Panc1 (cell line): ENCODE data around the gene TAF1A. TPM values are rescaled to one million over a fixed set of nuclear protein-coding genes. Genes with fewer than 3 reads are reported as not detected.

Source experiments
- ATAC-seq: fragments of 200-7000 bp; cut with Tn5 transposase; 2 replicates; pipeline ENCODE4 v1.9.1; 2020; ENCODE audit warnings: mild to moderate bottlenecking, moderate library complexity
- BruUV-seq: library from RNA; stranded (reverse); fragments of 400-500 nt; replicated peaks from 2 replicates; lab custom pipeline; 2021; lab: Mats Ljungman, UMichigan
- CTCF ChIA-PET: fragments of 300-600 bp; sonication (Branson Sonifier 250); formaldehyde crosslinking; loops from one replicate; lab custom pipeline; 2022; ENCODE audit warnings: antibody characterized with exemption; lab: Charles Lee
- POLR2A ChIA-PET: fragments of 300-600 bp; sonication (Branson Sonifier 250); formaldehyde crosslinking; loops from one replicate; lab custom pipeline; 2022; ENCODE audit warnings: antibody characterized with exemption; lab: Charles Lee
- DNase-seq: peaks from one replicate; pipeline ENCODE4 v3.0.0-alpha.2; 2010; ENCODE audit warnings: low read depth, low spot score
- H3K27ac ChIP-seq: 2 replicates; pipeline ENCODE4 v1.5.1; 2011; ENCODE audit warnings: mild to moderate bottlenecking, low read length, inconsistent platforms
- H3K27me3 ChIP-seq: fragments of 200-500 bp; sonication (Bioruptor generic); 2 replicates; pipeline ENCODE4 v1.6.0; 2014; ENCODE audit warnings: low read length, inconsistent platforms; ENCODE audit not compliant: control insufficient read depth, insufficient read depth
- H3K36me3 ChIP-seq: fragments of 200-500 bp; sonication (Bioruptor generic); 2 replicates; pipeline ENCODE4 v1.5.1; 2014; ENCODE audit warnings: inconsistent platforms, mild to moderate bottlenecking, low read length, moderate library complexity; ENCODE audit not compliant: control insufficient read depth, insufficient read depth
- H3K4me1 ChIP-seq: 2 replicates; pipeline ENCODE4 v1.5.1; 2011; ENCODE audit warnings: inconsistent platforms, mild to moderate bottlenecking, low read length, moderate library complexity; ENCODE audit not compliant: control insufficient read depth, insufficient read depth
- H3K4me3 ChIP-seq, 2 experiments: 2 replicates each; pipeline ENCODE4 v1.5.1; 2011 to 2012; ENCODE audit warnings: low read depth in 2 of 2, low read length in 2 of 2, mild to moderate bottlenecking in 2 of 2, inconsistent platforms in 1 of 2, moderate library complexity in 1 of 2
- H3K9me3 ChIP-seq: fragments of 200-500 bp; sonication (Bioruptor generic); 2 replicates; pipeline ENCODE4 v1.5.1; 2014; ENCODE audit warnings: low read depth, mild to moderate bottlenecking, inconsistent platforms, low read length, moderate library complexity; ENCODE audit not compliant: control insufficient read depth, insufficient read depth
- POLR2AphosphoS5 ChIP-seq: IDR thresholded peaks from 2 replicates; pipeline ENCODE4 v1.6.1; 2012; ENCODE audit warnings: mild to moderate bottlenecking, low read depth, low read length, moderate library complexity
- SIN3A ChIP-seq: IDR thresholded peaks from 2 replicates; pipeline ENCODE4 v1.6.1; 2012; ENCODE audit warnings: low read depth, mild to moderate bottlenecking, low read length, moderate library complexity, borderline replicate concordance; ENCODE audit not compliant: insufficient read depth
- TCF7L2 ChIP-seq: IDR thresholded peaks from 2 replicates; pipeline ENCODE4 v1.6.1; 2011; ENCODE audit warnings: mild to moderate bottlenecking, low read depth, low read length, inconsistent platforms
- in situ Hi-C: cut with HindIII; loops from 2 replicates; pipeline ENCODE4 v1.10.0; 2016; ENCODE audit warnings: low sequenced_read_pairs, low pct_unique_long_range_greater_than_20kb
- intact Hi-C: fragments of 100-400 bp; cut with micrococcal nuclease; formaldehyde crosslinking; loops from one replicate; pipeline ENCODE4 v1.10.0; 2022; ENCODE audit not compliant: unreplicated experiment
- total RNA-seq: library from RNA; stranded (reverse); gene quantifications from one replicate; pipeline ENCODE4 v1.2.1, GENCODE V29; 2021; ENCODE audit not compliant: unreplicated experiment
- TF ChIP-seq, protein P1 (sequence below), 2 experiments: IDR thresholded peaks; 2 replicates each; pipeline ENCODE4 v1.6.1; 2011 to 2012; ENCODE audit warnings: low read depth in 2 of 2, control low read depth in 1 of 2, low read length in 1 of 2, mild to moderate bottlenecking in 1 of 2, moderate library complexity in 1 of 2; ENCODE audit not compliant: insufficient read depth in 1 of 2
- TF ChIP-seq, protein P2 (sequence below): fragments of 450-650 bp; IDR thresholded peaks from 2 replicates; pipeline ENCODE4 v1.5.1; 2017; ENCODE audit warnings: mild to moderate bottlenecking

The TAF1A gene
- total RNA-seq, 1 experiment from 2014 or later: 11.6 TPM

DNA sequence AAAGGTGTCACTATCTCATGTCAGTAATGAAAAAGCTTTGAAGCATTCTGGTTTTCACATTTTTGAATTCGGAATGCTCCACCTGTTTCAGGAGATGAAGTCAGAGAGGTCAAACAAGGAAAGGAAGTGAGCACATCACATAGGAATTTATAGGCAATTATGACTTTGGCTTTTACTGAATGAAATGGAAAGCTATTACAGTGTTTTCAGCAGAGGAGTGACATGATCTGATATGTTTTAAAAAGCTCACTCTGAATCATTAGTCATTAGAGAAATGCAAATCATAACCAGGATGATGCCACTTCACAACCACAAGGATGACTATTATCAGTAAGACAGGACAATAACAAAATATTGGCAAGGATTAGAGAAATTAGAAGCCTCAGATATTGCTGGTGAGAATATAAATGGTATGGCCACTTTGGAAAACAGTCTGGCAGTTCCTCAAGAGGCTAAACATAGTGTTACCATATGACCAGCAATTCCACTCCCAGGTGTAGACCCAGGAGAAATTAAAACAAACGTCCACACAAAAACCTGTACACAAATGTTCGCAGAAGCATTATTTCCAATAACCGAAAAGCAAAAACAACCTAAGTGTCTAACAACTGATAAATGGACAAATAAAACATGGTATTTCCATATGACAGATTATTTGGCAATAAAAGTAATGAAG, 7.5 kb downstream of the TAF1A start:
- H3K9me3 ChIP-seq: no peaks in the 10 kb centered on the region
- H3K4me1 ChIP-seq: peaks cover 23% of the 10 kb centered on the region
- no peak for TF ChIP-seq POLR2AphosphoS5
- TF ChIP-seq, protein P1, sequence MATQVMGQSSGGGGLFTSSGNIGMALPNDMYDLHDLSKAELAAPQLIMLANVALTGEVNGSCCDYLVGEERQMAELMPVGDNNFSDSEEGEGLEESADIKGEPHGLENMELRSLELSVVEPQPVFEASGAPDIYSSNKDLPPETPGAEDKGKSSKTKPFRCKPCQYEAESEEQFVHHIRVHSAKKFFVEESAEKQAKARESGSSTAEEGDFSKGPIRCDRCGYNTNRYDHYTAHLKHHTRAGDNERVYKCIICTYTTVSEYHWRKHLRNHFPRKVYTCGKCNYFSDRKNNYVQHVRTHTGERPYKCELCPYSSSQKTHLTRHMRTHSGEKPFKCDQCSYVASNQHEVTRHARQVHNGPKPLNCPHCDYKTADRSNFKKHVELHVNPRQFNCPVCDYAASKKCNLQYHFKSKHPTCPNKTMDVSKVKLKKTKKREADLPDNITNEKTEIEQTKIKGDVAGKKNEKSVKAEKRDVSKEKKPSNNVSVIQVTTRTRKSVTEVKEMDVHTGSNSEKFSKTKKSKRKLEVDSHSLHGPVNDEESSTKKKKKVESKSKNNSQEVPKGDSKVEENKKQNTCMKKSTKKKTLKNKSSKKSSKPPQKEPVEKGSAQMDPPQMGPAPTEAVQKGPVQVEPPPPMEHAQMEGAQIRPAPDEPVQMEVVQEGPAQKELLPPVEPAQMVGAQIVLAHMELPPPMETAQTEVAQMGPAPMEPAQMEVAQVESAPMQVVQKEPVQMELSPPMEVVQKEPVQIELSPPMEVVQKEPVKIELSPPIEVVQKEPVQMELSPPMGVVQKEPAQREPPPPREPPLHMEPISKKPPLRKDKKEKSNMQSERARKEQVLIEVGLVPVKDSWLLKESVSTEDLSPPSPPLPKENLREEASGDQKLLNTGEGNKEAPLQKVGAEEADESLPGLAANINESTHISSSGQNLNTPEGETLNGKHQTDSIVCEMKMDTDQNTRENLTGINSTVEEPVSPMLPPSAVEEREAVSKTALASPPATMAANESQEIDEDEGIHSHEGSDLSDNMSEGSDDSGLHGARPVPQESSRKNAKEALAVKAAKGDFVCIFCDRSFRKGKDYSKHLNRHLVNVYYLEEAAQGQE (IDR thresholded peaks at IDR 0.05; ENCODE audit: insufficient read depth in 1 of 2, low read depth in 2 of 2, low read length in 1 of 2): no peak
- TF ChIP-seq TCF7L2: no peak
- TF ChIP-seq, protein P2, sequence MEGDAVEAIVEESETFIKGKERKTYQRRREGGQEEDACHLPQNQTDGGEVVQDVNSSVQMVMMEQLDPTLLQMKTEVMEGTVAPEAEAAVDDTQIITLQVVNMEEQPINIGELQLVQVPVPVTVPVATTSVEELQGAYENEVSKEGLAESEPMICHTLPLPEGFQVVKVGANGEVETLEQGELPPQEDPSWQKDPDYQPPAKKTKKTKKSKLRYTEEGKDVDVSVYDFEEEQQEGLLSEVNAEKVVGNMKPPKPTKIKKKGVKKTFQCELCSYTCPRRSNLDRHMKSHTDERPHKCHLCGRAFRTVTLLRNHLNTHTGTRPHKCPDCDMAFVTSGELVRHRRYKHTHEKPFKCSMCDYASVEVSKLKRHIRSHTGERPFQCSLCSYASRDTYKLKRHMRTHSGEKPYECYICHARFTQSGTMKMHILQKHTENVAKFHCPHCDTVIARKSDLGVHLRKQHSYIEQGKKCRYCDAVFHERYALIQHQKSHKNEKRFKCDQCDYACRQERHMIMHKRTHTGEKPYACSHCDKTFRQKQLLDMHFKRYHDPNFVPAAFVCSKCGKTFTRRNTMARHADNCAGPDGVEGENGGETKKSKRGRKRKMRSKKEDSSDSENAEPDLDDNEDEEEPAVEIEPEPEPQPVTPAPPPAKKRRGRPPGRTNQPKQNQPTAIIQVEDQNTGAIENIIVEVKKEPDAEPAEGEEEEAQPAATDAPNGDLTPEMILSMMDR: no peak
- TF ChIP-seq SIN3A: no peak
- POLR2A ChIA-PET: no interaction called here
- peak overlapping the region; percentile 54; the same call in 1 of the 2 replicates for H3K27ac ChIP-seq
- peaks cover 30% of the 10 kb centered on the region for H3K36me3 ChIP-seq
- BruUV-seq: no TSS peak
- intact Hi-C loops: no loop called here
- DNase-seq: peak; percentile 77
- peak; percentile 91 for ATAC-seq
- CTCF ChIA-PET: no interaction called here
- no peak overlapping the region for H3K4me3 ChIP-seq
- in situ Hi-C loops: no loop called here
- no peaks in the 10 kb centered on the region for H3K27me3 ChIP-seq

- peaks cover 17% of the 10 kb centered on the region; the same call in 1 of the 2 replicates for H3K4me1 ChIP-seq
- no peak overlapping the region for H3K4me3 ChIP-seq
- BruUV-seq: no TSS peak
- TF ChIP-seq SIN3A: no peak
- no peak for TF ChIP-seq TCF7L2
- TF ChIP-seq, protein P2: no peak
- TF ChIP-seq, protein P1 (IDR thresholded peaks at IDR 0.05; ENCODE audit: insufficient read depth in 1 of 2, low read depth in 2 of 2, low read length in 1 of 2): no peak
- TF ChIP-seq POLR2AphosphoS5: no peak
- ATAC-seq (no peak), DNase-seq (no peak)
- H3K27me3 ChIP-seq: no peaks in the 10 kb centered on the region
- in situ Hi-C loops: no loop called here
- intact Hi-C loops: no loop called here
- ChIA-PET POLR2A (no interaction called here), CTCF (no interaction called here)
- H3K9me3 ChIP-seq: no peaks in the 10 kb centered on the region
- peaks cover 30% of the 10 kb centered on the region for H3K36me3 ChIP-seq
- no peak overlapping the region for H3K27ac ChIP-seq
Measured at GRCh38 chr1:222579316-222579715, 10.4 kb downstream of the TAF1A start.
